ENCODE measurements around the gene ZNF750.
A peak's percentile ranks its signal among the peaks of the same experiment; 100 is the strongest.

The ZNF750 gene

DNA sequence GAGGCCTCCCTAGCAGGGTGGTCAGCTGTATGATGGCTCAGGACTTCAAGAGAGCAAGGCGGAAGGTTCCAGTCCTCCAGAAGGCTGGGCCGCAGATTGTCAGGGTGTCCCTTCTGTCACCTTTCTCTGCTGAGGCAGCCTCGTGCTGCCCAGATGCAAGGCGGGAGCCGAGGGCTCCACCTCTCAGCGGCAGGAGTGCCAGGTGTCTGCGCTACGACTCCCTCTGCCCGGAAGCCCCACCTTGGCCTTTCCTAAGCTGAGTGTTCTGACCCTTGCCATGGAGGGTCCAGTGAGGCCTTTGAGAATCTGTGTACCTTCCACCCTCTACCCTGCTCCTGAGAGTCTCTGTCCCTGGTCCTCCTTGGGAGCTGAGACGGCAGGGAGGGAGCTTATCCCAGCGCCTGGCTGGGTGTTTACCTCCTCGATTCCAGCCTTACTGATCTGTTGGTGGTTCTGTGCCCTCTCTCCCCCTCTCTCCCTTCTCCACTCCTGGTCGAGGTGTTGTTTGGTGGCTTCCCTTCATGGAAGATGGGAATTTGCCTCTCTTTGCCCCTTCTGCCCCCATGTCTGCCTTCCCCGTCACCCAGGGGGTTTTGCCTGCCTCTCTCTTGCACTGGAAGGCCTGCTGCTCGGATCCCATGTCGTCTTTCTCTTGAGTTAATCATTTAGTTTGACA, 2.2 kb upstream of the ZNF750 start:
- in situ Hi-C loops (cut with HindIII; ENCODE audit: low pct_ligation_motif_present, low pct_unique_long_range_greater_than_20kb, low sequenced_read_pairs), result no loop called here
- no peak for DNase-seq

DNA sequence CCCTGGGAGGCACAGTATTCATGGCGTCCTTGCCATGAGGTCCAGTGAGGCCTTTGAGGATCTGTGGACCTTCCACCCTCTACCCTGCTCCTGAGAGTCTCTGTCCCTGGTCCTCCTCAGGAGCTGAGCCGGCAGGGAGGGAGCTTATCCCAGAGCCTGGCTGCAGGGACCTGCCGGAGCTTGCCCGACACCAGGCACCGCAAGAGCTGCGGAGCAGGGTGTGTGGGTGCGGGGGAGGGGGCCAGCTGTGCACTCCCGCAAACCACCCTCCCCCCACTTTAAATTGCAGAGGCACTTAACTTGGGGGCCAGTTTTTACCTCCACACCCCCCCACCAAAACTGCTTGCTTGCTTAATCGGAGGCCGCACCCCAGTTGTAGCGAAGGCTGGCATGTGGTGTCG, 609 bp upstream of the ZNF750 start:
- no peak for DNase-seq

DNA sequence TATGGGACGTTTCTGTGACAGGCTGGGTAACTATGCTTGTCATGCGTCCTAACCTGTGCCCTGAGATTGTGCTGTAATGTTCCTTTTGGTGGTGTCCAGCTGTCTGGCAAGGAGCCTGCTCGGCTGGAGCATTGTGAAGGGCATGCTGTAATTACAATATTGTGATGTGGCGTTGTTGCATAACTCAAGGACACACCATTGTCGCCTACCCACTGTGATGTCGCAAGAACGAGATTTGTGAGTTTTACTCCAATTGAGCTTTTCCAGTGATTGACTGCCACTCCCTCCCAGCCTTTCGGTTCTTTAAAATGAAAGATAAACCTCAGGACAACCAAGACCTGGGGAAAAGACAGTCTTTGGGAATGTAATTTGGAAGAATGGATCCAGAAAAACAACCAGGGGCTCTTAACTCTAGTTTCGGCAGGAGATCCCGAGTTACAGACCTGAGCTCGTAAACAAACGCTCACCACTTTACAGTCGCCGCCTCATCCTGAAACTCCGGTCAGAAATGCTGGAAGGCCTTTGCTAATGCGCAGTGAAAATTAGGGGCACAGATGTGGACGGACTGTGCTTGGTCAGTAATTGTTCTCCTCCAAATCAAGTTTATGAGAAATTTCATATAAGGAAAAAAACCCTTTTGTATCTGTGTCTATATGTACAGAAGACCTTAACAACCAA, 1.3 kb downstream of the ZNF750 start:
- in situ Hi-C loops (cut with HindIII; ENCODE audit: low pct_ligation_motif_present, low pct_unique_long_range_greater_than_20kb, low sequenced_read_pairs), result no loop called here
- DNase-seq, result no peak

More for the DNA sequence above, 609 bp upstream of the ZNF750 start:
- in situ Hi-C loops (cut with HindIII; ENCODE audit: low pct_ligation_motif_present, low pct_unique_long_range_greater_than_20kb, low sequenced_read_pairs), result no loop called here

DNA sequence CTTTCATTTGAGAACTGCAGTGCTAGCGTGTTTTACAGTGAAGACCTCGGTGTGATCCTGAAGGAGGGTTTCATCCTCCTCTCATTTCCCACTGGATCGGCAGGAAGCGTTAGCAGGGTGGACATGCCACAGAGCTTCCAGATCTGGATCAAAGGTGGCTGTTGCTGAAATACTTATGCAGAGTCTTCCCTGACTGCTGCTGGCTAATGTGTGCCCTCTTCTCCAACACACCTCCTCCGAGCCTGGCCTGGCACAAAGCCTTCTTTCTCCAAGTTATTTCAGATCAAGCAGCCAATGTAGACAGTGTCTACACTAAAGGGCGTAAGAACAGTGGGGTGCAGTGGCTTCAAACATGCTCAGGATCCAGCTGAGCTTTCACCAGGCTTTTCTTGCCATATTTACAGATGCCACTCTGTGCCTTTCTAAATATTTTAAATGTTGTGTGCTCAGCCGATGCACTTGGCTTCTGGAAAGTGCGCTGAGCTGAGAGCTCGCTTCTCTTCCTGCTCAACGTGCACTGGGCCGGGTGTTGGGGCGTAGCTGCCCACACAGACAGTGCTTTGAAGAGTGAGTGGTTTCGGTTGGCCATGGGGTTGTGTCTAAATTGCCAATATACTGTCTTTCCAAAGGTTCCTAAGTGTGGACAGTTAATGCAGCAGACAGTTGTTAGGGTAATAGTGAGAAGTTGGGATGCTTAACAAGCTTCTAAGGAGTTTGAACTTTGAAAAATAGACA, 2.1 kb downstream of the ZNF750 start:
- in situ Hi-C loops (cut with HindIII; ENCODE audit: low pct_ligation_motif_present, low pct_unique_long_range_greater_than_20kb, low sequenced_read_pairs), result no loop called here

GRCh38 chr17:82836823-82837357, 2.9 kb downstream of the ZNF750 start:
- in situ Hi-C loops (cut with HindIII; ENCODE audit: low pct_ligation_motif_present, low pct_unique_long_range_greater_than_20kb, low sequenced_read_pairs), result no loop called here
- DNase-seq, result no peak

More for the DNA sequence above, 2.1 kb downstream of the ZNF750 start:
- DNase-seq, result no peak

DNA sequence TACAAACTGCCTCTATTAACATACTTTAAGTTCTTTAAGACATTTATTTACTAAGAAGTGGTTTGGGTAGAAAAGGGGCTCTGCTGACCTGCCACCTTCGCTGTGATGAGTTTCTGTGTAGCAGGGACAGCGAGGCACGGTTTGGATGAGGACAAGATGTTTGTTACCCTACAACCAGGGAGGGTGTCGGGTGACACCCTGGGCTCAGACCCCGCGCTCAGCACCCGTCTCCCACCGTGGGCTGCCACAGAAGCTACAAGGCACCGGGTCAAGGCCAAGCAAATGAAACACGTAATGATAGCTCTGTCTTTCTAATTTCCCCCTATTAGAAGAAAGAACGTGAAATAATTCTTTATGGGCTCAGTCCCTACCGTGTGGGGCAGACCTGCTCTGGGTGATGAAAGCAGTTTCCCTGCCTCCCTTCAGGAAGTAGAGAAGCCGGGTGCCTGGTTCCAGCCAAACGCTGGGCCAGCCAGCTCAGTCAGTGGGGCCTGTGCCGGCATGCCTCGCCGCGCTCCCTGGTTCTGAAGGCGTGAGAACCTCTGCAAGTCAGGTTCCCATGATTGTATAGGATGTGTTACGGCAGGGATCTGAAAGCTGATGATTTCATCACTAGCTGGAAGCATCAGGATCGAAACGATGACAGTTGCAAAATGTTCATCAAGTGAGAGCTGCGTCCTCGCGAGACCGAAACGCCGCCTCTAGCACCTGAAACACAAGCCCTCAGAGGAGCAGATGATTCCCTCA, 3.9 kb downstream of the ZNF750 start:
- in situ Hi-C loops (cut with HindIII; ENCODE audit: low pct_ligation_motif_present, low pct_unique_long_range_greater_than_20kb, low sequenced_read_pairs), result no loop called here
- no peak for DNase-seq

DNA sequence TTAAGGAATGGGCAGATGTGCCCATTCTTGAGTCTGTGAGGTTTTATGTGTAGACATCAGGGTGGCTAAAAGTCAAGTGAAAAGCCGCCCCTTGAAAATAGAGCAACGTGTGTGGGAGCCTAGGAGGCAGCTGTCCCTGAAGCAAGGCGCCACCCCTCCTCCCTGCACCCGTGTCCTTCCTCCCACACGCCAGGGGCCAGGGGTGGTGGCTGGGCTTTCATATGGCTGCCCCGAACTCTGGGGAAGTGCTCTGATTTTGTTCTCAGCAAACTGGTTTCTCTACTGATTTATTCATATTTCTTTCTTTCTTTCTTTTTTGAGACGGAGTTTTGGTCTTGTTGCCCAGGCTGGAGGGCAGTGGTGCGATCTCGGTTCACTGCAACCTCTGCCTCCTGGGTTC, 4.7 kb downstream of the ZNF750 start:
- DNase-seq, result no peak
- in situ Hi-C loops (cut with HindIII; ENCODE audit: low pct_ligation_motif_present, low pct_unique_long_range_greater_than_20kb, low sequenced_read_pairs), result no loop called here

DNA sequence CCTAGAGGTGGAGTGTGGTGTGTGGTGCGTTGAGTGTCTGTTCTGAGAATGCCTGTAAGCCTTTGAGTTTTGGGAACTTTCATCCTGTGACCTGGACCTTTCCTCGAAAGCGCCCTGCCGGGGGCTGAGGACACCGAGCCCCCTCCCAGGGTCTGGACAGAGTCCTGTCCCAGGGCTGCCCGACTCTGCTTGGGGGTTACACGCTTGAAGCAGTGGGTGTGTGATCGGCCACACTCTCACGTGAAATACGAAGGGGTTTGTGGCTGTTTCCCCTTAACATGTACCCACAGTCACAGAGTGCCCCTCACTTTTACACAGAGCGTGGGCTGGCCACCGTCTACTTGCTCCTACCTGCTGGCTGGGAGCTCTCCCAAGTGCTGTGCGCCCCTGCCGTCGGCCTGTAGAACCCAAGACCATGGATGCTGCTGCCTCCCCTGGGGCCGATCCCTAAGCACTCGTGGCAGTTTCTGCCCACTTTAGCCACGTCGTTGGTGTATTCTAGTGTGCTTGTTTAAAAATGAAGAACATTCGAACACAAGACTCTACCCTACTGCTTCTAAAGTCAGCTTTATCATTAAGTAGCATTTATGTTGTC, 6.8 kb downstream of the ZNF750 start:
- DNase-seq, result no peak

DNA sequence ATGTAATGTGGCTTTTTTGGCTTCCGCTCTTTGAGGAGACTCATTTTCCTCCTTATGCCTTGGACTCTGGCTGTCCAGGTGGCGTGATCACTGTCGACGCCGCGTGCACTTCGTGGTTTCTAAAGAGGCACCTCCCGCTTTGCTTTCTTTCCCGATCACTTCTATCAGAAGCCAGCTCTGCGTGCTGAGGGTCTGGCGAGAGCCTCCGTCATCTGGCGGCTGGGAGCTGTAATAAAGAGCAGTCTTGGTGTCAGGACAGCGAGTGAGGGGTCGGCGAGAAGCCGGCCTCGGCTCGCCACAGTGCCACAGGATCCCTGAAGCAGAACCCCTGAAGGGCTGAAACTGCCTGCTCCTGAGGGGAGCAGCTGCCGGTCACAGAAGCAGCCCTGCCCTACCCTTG, 7.4 kb downstream of the ZNF750 start:
- DNase-seq, result no peak
- in situ Hi-C loops (cut with HindIII; ENCODE audit: low pct_ligation_motif_present, low pct_unique_long_range_greater_than_20kb, low sequenced_read_pairs), result no loop called here

More for the DNA sequence above, 6.8 kb downstream of the ZNF750 start:
- in situ Hi-C loops (cut with HindIII; ENCODE audit: low pct_ligation_motif_present, low pct_unique_long_range_greater_than_20kb, low sequenced_read_pairs), result no loop called here

DNA sequence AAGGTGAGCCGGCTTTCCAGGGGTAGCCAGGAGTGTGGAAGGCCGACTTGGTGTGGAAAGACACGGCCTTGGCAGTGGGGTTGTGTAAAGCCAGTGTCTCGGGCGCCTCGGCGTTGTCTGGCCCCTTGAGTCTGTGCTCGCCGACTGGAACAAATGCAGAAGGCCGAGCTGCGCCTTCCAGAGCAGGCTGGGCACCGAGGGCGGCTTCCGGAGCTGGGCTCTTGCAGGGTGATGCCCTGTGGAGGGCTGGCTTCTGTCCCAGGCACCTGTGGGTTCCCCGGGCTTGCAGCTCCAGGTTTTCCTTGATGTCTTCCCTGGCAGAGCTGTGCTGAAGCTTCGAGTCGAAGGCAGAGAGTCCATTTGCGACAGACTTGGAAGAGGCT, 8.0 kb downstream of the ZNF750 start:
- DNase-seq, result no peak
- in situ Hi-C loops (cut with HindIII; ENCODE audit: low pct_ligation_motif_present, low pct_unique_long_range_greater_than_20kb, low sequenced_read_pairs), result no loop called here

DNA sequence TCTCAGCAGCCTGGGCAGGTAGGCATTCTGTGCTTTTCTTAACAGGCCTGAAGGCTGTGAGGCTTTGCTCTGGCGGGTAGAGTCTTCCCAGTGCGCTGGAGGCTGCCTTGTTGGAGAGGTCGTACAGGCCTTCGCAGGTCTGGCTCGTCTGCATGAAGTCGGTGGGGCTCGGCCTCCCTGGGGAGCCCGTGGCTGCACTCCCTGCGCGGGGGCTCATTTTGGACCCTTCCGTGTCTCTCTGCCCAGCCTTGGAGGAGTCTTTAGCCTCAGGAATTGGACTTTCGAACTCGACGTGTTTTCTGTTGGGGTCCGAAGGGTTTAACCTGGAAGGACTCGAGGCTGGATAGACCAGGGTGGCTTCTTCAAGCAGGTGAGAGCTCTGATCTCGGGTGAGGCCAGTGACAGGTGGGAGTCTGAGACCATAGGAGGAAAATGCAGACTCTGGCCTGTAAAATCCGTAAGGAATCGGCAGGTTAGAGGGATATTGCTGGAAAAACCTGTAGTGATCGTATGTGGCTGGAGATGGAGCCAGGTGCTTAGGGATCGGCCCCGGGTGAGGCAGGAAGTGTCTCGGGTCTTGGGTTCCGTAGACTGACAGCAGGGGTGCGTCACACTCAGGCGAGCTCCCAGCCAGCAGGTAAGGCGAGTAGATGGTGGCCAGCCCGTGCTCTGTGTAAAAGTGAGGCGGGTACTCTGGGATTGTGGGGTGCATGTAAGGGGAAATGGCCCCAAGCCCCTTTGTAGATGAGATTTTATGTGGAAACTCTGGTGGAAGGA, 8.6 kb downstream of the ZNF750 start:
- DNase-seq, result no peak
- in situ Hi-C loops (cut with HindIII; ENCODE audit: low pct_ligation_motif_present, low pct_unique_long_range_greater_than_20kb, low sequenced_read_pairs), result no loop called here

GRCh38 chr17:82830249-82830661, 9.6 kb downstream of the ZNF750 start:
- in situ Hi-C loops (cut with HindIII; ENCODE audit: low pct_ligation_motif_present, low pct_unique_long_range_greater_than_20kb, low sequenced_read_pairs), result no loop called here
- no peak for DNase-seq

DNA sequence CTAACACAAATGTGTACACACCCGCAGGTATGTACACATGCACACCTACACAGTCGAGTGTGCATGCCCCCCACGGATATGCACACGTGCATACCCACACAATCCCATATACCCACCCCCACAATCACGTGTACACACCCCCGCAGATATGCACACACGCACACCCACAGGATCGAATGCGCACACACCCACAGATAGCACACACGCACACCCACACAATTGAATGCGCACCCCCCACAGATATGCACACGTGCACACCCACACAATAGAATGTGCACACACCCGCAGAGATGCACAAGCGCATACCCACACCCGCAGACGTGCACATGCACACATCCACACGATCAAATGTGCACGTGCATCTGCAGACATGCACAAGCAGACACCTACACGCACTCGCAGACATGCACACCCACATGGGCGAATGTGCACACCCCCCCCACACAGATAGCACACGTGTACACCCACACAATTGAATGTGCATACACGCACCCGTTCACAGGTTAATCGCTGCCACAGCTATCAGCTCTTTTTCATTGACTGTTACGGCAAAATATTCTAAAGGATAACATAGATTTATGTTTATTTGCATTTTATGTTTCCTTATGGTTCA, 10.8 kb downstream of the ZNF750 start:
- DNase-seq, result no peak

GRCh38 chr17:82826956-82827355, 12.9 kb downstream of the ZNF750 start:
- DNase-seq, result no peak
- in situ Hi-C loops (cut with HindIII; ENCODE audit: low pct_ligation_motif_present, low pct_unique_long_range_greater_than_20kb, low sequenced_read_pairs), result no loop called here

More for the DNA sequence above, 10.8 kb downstream of the ZNF750 start:
- in situ Hi-C loops (cut with HindIII; ENCODE audit: low pct_ligation_motif_present, low pct_unique_long_range_greater_than_20kb, low sequenced_read_pairs), result no loop called here

DNA sequence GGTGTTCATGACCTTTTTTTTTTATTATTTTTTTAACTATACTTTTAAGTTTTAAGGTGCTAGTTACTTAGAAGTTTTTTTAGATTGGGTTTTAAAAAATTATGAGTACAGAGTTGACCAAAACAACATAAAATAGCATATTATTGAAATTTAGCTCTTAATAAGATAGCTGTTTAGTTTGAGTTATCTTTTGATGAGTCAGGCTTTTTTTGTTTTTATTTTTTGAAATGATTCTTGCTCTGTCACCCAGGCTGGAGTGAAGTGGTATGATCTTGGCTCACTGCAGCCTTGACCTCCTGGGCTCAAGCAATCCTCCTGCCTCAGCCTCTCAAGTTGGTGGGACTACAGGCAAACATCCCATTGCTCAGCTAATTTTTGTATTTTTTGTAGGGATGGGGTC, 13.6 kb downstream of the ZNF750 start:
- in situ Hi-C loops (cut with HindIII; ENCODE audit: low pct_ligation_motif_present, low pct_unique_long_range_greater_than_20kb, low sequenced_read_pairs), result no loop called here
- DNase-seq, result no peak

DNA sequence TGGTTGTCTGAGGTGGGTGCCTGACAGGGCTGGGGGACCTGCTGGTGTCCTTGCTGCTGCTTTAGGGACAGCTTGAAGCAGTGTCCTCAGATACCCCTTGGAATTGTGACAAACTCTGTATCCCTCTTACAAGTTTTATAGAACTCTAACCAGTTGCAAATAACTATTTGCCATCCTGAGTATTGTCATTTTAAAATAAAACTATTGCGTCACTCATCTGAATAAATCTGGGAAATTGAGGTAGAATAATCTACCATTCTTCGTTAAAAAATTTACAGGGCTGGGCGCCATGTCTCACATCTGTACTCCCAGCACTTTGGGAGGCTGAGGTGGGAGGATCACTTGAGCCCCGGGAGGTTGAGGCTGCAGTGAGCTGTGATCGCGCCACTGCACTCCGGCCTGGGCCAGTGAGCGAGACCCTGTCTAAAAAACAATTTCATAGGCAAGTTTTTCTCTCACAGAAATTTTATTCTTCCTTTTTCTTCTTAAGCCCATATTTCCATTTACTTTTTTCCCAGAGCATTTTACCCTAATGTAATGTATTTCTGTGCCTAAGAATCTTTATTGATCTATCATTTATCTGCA, 14.2 kb downstream of the ZNF750 start:
- no peak for DNase-seq
- in situ Hi-C loops (cut with HindIII; ENCODE audit: low pct_ligation_motif_present, low pct_unique_long_range_greater_than_20kb, low sequenced_read_pairs), result no loop called here

- peak; percentile 9 for DNase-seq
- in situ Hi-C loops (cut with HindIII; ENCODE audit: low pct_ligation_motif_present, low pct_unique_long_range_greater_than_20kb, low sequenced_read_pairs), result no loop called here
Measured at GRCh38 chr17:82823004-82823403, 16.8 kb downstream of the ZNF750 start.
